Liver (tissue), 9 donors: ENCODE measurements around the gene ATG9B. TPM values are rescaled to one million over a fixed set of nuclear protein-coding genes. Genes with fewer than 3 reads are reported as not detected.
A peak's percentile ranks its signal among the peaks of the same experiment; 100 is the strongest.

ENCODE experiments used
- DNase-seq: peaks from one replicate; pipeline ENCODE4 v3.0.0-alpha.2; 2017; ENCODE audit warnings: low spot score
- H3K27ac ChIP-seq, 2 donors: one replicate each; pipeline ENCODE4 v1.7.0; 2013; ENCODE audit warnings: inconsistent platforms in 2 of 2, low read length in 2 of 2, control low read depth in 1 of 2, low read depth in 1 of 2, mild to moderate bottlenecking in 1 of 2
- H3K27me3 ChIP-seq, 4 donors: one replicate each; pipeline versions ENCODE4 v1.6.1 to v1.7.0; 2013; ENCODE audit warnings: low read length in 3 of 4, inconsistent platforms in 1 of 4, mild to moderate bottlenecking in 1 of 4, moderate library complexity in 1 of 4; ENCODE audit not compliant: control insufficient read depth in 4 of 4, insufficient read depth in 4 of 4
- H3K36me3 ChIP-seq, 4 donors: one replicate each; pipeline versions ENCODE4 v1.6.1 to v1.7.0; 2013; ENCODE audit warnings: low read length in 3 of 4, mild to moderate bottlenecking in 3 of 4, low read depth in 1 of 4, moderate library complexity in 1 of 4; ENCODE audit not compliant: control insufficient read depth in 4 of 4, insufficient read depth in 3 of 4
- H3K4me1 ChIP-seq, 4 donors: one replicate each; pipeline versions ENCODE4 v1.6.1 to v1.7.0; 2013; ENCODE audit warnings: low read length in 3 of 4, mild to moderate bottlenecking in 3 of 4, moderate library complexity in 1 of 4; ENCODE audit not compliant: control insufficient read depth in 4 of 4, insufficient read depth in 4 of 4
- H3K4me3 ChIP-seq, 3 donors: one replicate each; pipeline versions ENCODE4 v1.6.1 to v1.7.0; 2013; ENCODE audit warnings: low read length in 3 of 3, control low read depth in 1 of 3, low read depth in 1 of 3, mild to moderate bottlenecking in 1 of 3
- H3K9ac ChIP-seq, 2 donors: one replicate each; pipeline ENCODE4 v1.7.0; 2013; ENCODE audit warnings: low read length in 2 of 2, mild to moderate bottlenecking in 2 of 2, moderate library complexity in 2 of 2, control low read depth in 1 of 2, low read depth in 1 of 2
- H3K9me3 ChIP-seq, 4 donors: one replicate each; pipeline versions ENCODE4 v1.6.1 to v1.7.0; 2013; ENCODE audit warnings: low read length in 3 of 4; ENCODE audit not compliant: control insufficient read depth in 4 of 4
- ATF3 ChIP-seq: IDR thresholded peaks from 2 replicates; pipeline ENCODE4 v1.6.1; 2016; ENCODE audit warnings: antibody characterized with exemption
- CTCF ChIP-seq: fragments of 150-350 bp; IDR thresholded peaks from 2 replicates; pipeline ENCODE4 v1.5.1; 2017; ENCODE audit warnings: improper control_type of control experiment, low read depth, low read length; ENCODE audit not compliant: missing input control
- EGR1 ChIP-seq, 2 donors: IDR thresholded peaks; 2 replicates each; pipeline ENCODE4 v1.6.1; 2016 to 2018; ENCODE audit warnings: antibody characterized with exemption in 2 of 2, low read depth in 2 of 2
- FOXA2 ChIP-seq: IDR thresholded peaks from 2 replicates; pipeline ENCODE4 v1.6.1; 2016; ENCODE audit warnings: antibody characterized with exemption
- GABPA ChIP-seq, 2 donors: IDR thresholded peaks in 1 of 2; conservative IDR thresholded peaks in 1 of 2; 2 replicates each; pipeline ENCODE4 v1.6.1; 2016; ENCODE audit warnings: antibody characterized with exemption in 2 of 2, mild to moderate bottlenecking in 1 of 2, moderate library complexity in 1 of 2
- HNF4A ChIP-seq, 2 donors: conservative IDR thresholded peaks; 2 replicates each; pipeline ENCODE4 v1.6.1; 2016; ENCODE audit warnings: antibody characterized with exemption in 2 of 2, mild to moderate bottlenecking in 2 of 2
- JUND ChIP-seq, 2 donors: IDR thresholded peaks; 2 replicates each; pipeline ENCODE4 v1.6.1; 2016; ENCODE audit warnings: antibody characterized with exemption in 2 of 2
- MAX ChIP-seq: IDR thresholded peaks from 2 replicates; pipeline ENCODE4 v1.6.1; 2016; ENCODE audit warnings: antibody characterized with exemption
- NR2F2 ChIP-seq: IDR thresholded peaks from 2 replicates; pipeline ENCODE4 v1.6.1; 2016; ENCODE audit warnings: antibody characterized with exemption
- RAD21 ChIP-seq, 2 donors: IDR thresholded peaks; 2 replicates each; pipeline ENCODE4 v1.6.1; 2016; ENCODE audit warnings: antibody characterized with exemption in 2 of 2, mild to moderate bottlenecking in 2 of 2
- RXRA ChIP-seq, 2 donors: IDR thresholded peaks; 2 replicates each; pipeline ENCODE4 v1.6.1; 2017 to 2018; ENCODE audit warnings: antibody characterized with exemption in 2 of 2, mild to moderate bottlenecking in 1 of 2
- SP1 ChIP-seq: IDR thresholded peaks from 2 replicates; pipeline ENCODE4 v1.6.1; 2018; ENCODE audit warnings: antibody characterized with exemption, mild to moderate bottlenecking
- YY1 ChIP-seq: IDR thresholded peaks from 2 replicates; pipeline ENCODE4 v1.6.1; 2016; ENCODE audit warnings: antibody characterized with exemption, mild to moderate bottlenecking
- ZBTB33 ChIP-seq: IDR thresholded peaks from 2 replicates; pipeline ENCODE4 v1.6.1; 2016; ENCODE audit warnings: antibody characterized with exemption
- WGBS: extraction: QIAGEN DNeasy Blood & Tissue Kit; methylation state at CpG from one replicate; pipeline ENCODE4 v1.1.7; 2013; 5-methylcytosine and 5-hydroxymethylcytosine counted together
- polyA plus RNA-seq, 2 donors: library from polyadenylated mRNA; stranded (reverse) in 1 of 2; unstranded in 1 of 2; fragments of 200-250 nt in 1 of 2; fragments of >200 nt in 1 of 2; fragmentation: Nextera tagmentation in 1 of 2; extraction: Ambion mirVana in 1 of 2; gene quantifications; one replicate each; pipeline versions ENCODE4 v1.2.1 to v1.2.3, GENCODE V29; 2013 to 2015
- total RNA-seq, 2 donors: library from RNA; depleted of rRNA; stranded (reverse); fragments of >200 nt; gene quantifications; one replicate each; pipeline ENCODE4 v1.2.3, GENCODE V29; 2014
- donor health status: healthy.
- donor health status: healthy.
- donor health status: healthy.
- donor health status: healthy.
- donor health status: healthy.

ATG9B gene
- total and polyA plus RNA-seq, 4 donors, result 0.61 TPM; not detected in 3

GRCh38 chr7:151064454-151064853 is 40.2 kb upstream of the ATG9B start:
- Histone ChIP-seq H3K4me1 (peaks cover 13 to 48% (median 35%) of the 10 kb centered on the region in 4 donors), H3K36me3 (peaks cover 14 to 39% (median 27%) of the 10 kb centered on the region in 4 donors), H3K27me3 (no peaks in the 10 kb centered on the region), H3K27ac (no peak overlapping the region), H3K9me3 (no peaks in the 10 kb centered on the region), H3K9ac (no peak overlapping the region), H3K4me3 (no peak overlapping the region)
- WGBS, result 98% methylated on average over 18 of the region's 18 CpGs
- no peak for DNase-seq
- no peak for TF ChIP-seq RAD21 (IDR thresholded peaks at IDR 0.05)
- no peak for TF ChIP-seq YY1
- TF ChIP-seq SP1, result no peak
- no peak for TF ChIP-seq ZBTB33
- no peak for TF ChIP-seq HNF4A (conservative IDR thresholded peaks at IDR 0.05)
- TF ChIP-seq JUND (IDR thresholded peaks at IDR 0.05), result no peak
- no peak for TF ChIP-seq FOXA2
- TF ChIP-seq RXRA (IDR thresholded peaks at IDR 0.05), result no peak
- TF ChIP-seq NR2F2, result no peak
- no peak for TF ChIP-seq ATF3

GRCh38 chr7:151063212-151063561 is 38.9 kb upstream of the ATG9B start:
- H3K27ac ChIP-seq, result peak overlapping the region; percentile 13 to 18

GRCh38 chr7:151062399-151063211 is 38.3 kb upstream of the ATG9B start:
- peak overlapping the region; percentile 29 to 80 (median 54) for H3K4me3 ChIP-seq
- H3K36me3 ChIP-seq, result peaks cover 7 to 22% (median 22%) of the 10 kb centered on the region in 4 donors
- no peaks in the 10 kb centered on the region for H3K27me3 ChIP-seq
- peak; percentile 77 for DNase-seq
- 26% methylated on average over 43 of the region's 43 CpGs for WGBS
- H3K27ac ChIP-seq, result peak overlapping the region; percentile 67 to 88
- H3K9ac ChIP-seq, result no peak overlapping the region
- no peaks in the 10 kb centered on the region for H3K9me3 ChIP-seq
- H3K4me1 ChIP-seq, result peaks cover 13 to 59% (median 44%) of the 10 kb centered on the region in 4 donors
- TF ChIP-seq GABPA (IDR thresholded peaks at IDR 0.05 in 1 of 2, conservative IDR thresholded peaks at IDR 0.05 in 1 of 2), result peak in 1 of 2 donors; percentile 10
- TF ChIP-seq ZBTB33, result no peak
- TF ChIP-seq MAX, result peak; percentile 78
- TF ChIP-seq RAD21 (IDR thresholded peaks at IDR 0.05), result no peak
- peak; percentile 44 for TF ChIP-seq SP1
- peak; percentile 38 to 45 for TF ChIP-seq RXRA (IDR thresholded peaks at IDR 0.05)
- TF ChIP-seq NR2F2, result no peak
- peak in 1 of 2 donors; percentile 45 for TF ChIP-seq EGR1 (IDR thresholded peaks at IDR 0.05; ENCODE audit: low read depth in 2 of 2)
- TF ChIP-seq ATF3, result peak; percentile 31
- TF ChIP-seq HNF4A (conservative IDR thresholded peaks at IDR 0.05), result peak; percentile 43 to 50
- TF ChIP-seq CTCF, result peak; percentile 10
- peak; percentile 80 for TF ChIP-seq YY1

More at GRCh38 chr7:151063212-151063561, 38.9 kb upstream of the ATG9B start:
- Histone ChIP-seq H3K4me3 (peak overlapping the region; percentile 18 to 80 (median 26)), H3K9me3 (no peaks in the 10 kb centered on the region), H3K36me3 (peaks cover 12 to 28% (median 26%) of the 10 kb centered on the region in 4 donors), H3K4me1 (peaks cover 13 to 59% (median 44%) of the 10 kb centered on the region in 4 donors), H3K9ac (no peak overlapping the region), H3K27me3 (no peaks in the 10 kb centered on the region)
- TF ChIP-seq RXRA (IDR thresholded peaks at IDR 0.05), result peak; percentile 32 to 65
- TF ChIP-seq FOXA2, result no peak
- DNase-seq, result no peak
- 21% methylated on average over 11 of the region's 11 CpGs for WGBS
